ENCODE results near the gene FRMD4B.

DNA sequence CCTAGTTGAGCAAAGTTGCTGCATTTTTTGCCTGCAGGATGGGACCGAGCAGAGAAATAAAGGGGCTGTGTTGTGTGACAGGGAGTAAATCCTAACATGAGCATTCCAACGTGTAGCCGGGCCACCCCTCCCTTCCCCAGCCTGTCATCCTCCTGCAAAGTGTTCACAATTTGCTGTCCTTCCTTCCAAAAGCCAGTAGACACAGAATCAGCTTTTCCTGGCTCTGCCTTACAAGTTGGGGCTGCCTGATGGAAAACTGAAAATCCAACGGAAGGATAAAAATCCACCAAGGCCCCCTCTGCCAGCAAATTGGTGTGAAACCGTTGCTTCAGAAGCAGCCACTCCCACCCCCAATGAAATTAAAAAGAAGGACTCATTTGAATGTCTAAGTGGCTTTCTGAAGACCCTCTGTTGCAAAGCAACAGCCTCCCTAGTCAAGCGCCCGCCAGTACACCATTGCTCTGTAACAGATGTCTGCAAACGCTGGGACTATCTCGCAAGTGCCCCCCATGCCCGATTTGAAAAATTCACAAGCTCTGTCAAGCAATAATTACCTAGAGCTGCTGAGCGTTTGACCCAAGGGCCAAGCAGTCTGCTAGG lies 665 bp downstream of the FRMD4B start:
- TF ChIP-seq, protein P1, sequence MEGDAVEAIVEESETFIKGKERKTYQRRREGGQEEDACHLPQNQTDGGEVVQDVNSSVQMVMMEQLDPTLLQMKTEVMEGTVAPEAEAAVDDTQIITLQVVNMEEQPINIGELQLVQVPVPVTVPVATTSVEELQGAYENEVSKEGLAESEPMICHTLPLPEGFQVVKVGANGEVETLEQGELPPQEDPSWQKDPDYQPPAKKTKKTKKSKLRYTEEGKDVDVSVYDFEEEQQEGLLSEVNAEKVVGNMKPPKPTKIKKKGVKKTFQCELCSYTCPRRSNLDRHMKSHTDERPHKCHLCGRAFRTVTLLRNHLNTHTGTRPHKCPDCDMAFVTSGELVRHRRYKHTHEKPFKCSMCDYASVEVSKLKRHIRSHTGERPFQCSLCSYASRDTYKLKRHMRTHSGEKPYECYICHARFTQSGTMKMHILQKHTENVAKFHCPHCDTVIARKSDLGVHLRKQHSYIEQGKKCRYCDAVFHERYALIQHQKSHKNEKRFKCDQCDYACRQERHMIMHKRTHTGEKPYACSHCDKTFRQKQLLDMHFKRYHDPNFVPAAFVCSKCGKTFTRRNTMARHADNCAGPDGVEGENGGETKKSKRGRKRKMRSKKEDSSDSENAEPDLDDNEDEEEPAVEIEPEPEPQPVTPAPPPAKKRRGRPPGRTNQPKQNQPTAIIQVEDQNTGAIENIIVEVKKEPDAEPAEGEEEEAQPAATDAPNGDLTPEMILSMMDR (IDR thresholded peaks at IDR 0.05) = no peak
- TF ChIP-seq HDAC2 (IDR thresholded peaks at IDR 0.05) (no peak), POLR2A (IDR thresholded peaks at IDR 0.05; ENCODE audit: low read length) (no peak), CEBPB (IDR thresholded peaks at IDR 0.05) (no peak), JUNB (IDR thresholded peaks at IDR 0.05) (no peak), CHD2 (IDR thresholded peaks at IDR 0.05; ENCODE audit: low read length, partially characterized antibody) (no peak), RCOR1 (IDR thresholded peaks at IDR 0.05; ENCODE audit: low read depth, low read length) (no peak), RFX5 (IDR thresholded peaks at IDR 0.05) (no peak)
- TF ChIP-seq, protein P2, sequence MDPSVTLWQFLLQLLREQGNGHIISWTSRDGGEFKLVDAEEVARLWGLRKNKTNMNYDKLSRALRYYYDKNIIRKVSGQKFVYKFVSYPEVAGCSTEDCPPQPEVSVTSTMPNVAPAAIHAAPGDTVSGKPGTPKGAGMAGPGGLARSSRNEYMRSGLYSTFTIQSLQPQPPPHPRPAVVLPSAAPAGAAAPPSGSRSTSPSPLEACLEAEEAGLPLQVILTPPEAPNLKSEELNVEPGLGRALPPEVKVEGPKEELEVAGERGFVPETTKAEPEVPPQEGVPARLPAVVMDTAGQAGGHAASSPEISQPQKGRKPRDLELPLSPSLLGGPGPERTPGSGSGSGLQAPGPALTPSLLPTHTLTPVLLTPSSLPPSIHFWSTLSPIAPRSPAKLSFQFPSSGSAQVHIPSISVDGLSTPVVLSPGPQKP (IDR thresholded peaks at IDR 0.05; ENCODE audit: low read depth, low read length) = no peak

All from A549 (cell line).